ENCODE measurements around the gene TCP11L1.

DNA sequence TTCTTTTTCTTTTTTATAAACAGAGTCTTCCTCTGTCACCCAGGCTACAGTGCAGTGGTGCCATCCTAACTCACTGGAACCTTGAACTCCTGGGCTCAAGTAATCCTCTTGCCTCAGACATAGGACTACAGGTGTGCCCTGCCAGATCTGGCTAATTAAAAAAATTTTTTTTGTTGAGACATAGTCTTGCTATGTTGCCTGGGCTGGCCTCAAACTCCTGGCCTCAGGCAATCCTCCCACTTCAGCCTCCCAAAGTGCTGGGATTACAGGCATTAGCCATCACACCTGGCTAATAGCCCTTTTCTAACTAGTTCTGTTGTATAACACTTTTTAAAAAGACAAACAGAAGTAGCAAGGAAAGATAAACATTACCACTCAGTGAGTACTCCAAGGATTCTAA, 64.5 kb downstream of the TCP11L1 start:
- no peak for TF ChIP-seq POLR2A (IDR thresholded peaks at IDR 0.05)
- TF ChIP-seq, protein P1, sequence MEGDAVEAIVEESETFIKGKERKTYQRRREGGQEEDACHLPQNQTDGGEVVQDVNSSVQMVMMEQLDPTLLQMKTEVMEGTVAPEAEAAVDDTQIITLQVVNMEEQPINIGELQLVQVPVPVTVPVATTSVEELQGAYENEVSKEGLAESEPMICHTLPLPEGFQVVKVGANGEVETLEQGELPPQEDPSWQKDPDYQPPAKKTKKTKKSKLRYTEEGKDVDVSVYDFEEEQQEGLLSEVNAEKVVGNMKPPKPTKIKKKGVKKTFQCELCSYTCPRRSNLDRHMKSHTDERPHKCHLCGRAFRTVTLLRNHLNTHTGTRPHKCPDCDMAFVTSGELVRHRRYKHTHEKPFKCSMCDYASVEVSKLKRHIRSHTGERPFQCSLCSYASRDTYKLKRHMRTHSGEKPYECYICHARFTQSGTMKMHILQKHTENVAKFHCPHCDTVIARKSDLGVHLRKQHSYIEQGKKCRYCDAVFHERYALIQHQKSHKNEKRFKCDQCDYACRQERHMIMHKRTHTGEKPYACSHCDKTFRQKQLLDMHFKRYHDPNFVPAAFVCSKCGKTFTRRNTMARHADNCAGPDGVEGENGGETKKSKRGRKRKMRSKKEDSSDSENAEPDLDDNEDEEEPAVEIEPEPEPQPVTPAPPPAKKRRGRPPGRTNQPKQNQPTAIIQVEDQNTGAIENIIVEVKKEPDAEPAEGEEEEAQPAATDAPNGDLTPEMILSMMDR (IDR thresholded peaks at IDR 0.05), result no peak

Measured in vagina (tissue), 2 donors.